ENCODE data around the gene TSN. TPM values are rescaled to one million over a fixed set of nuclear protein-coding genes. Genes with fewer than 3 reads are reported as not detected.
"Not testable (repeated sequence)": the region's sequence is repeated elsewhere in the genome, so short reads cannot be mapped to it uniquely, and the experiment has no call there.

TSN gene
- total RNA-seq, 2 experiments from 2014 or later: 46.6 to 68.8 TPM

DNA sequence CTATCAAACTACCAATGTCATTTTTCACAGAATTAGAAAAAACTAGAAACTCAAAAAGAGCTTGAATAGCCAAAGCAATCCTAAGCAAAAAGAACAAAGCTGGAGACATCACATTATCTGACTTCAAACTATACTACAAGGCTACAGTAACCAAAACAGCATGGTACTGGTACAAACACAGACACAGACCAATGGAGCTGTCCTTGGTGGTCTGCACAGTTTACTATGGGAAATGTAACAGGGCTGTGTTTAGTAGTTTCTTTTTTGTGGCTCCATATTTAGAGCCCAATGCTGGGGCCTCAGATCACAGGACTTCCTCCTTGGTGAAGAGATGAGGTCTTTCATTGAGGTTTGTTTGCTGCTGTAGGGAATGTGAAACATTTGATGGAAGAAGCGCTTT lies 61.9 kb downstream of the TSN start:
- H3K36me3 Mint-ChIP-seq; H3K27ac Mint-ChIP-seq; H3K4me1 Mint-ChIP-seq; H3K4me3 Mint-ChIP-seq; H3K9me3 Mint-ChIP-seq (ENCODE audit: low read depth); ATAC-seq; CTCF ChIA-PET; DNase-seq: not testable (repeated sequence)
- peaks cover 12% of the 10 kb centered on the region for H3K27me3 Mint-ChIP-seq

Other genes starting within 250 kb of the TSN start
- gene RNU4ATAC, start 224.8 kb upstream of the TSN start, total RNA-seq: not detected
- gene CLASP1, start 106.2 kb upstream of the TSN start, total RNA-seq: 10 to 100 TPM; 62.3 to 76.1 TPM
- 100 to 1,000 TPM in 1 of 2 experiments, 10 to 100 TPM in 1; 58.4 to 102 TPM for gene NIFK, start 18.8 kb upstream of the TSN start, total RNA-seq

Data from activated CD8-positive, alpha-beta memory T cell treated with anti-CD3 and anti-CD28 coated beads, Interleukin-2, amount 10 ng/mL, durations not matched to agents 7 days and 5 days (primary cell).